GM12874 (cell line): ENCODE results near the gene PLD2.
A peak's percentile ranks its signal among the peaks of the same experiment; 100 is the strongest.

Experiments used
- TF ChIP-seq, protein P1 (sequence below): IDR thresholded peaks from 2 replicates; pipeline ENCODE4 v1.5.1; 2011; ENCODE audit warnings: low read depth, mild to moderate bottlenecking, control low read depth, low read length, moderate library complexity; ENCODE audit not compliant: insufficient read depth

The PLD2 gene

DNA sequence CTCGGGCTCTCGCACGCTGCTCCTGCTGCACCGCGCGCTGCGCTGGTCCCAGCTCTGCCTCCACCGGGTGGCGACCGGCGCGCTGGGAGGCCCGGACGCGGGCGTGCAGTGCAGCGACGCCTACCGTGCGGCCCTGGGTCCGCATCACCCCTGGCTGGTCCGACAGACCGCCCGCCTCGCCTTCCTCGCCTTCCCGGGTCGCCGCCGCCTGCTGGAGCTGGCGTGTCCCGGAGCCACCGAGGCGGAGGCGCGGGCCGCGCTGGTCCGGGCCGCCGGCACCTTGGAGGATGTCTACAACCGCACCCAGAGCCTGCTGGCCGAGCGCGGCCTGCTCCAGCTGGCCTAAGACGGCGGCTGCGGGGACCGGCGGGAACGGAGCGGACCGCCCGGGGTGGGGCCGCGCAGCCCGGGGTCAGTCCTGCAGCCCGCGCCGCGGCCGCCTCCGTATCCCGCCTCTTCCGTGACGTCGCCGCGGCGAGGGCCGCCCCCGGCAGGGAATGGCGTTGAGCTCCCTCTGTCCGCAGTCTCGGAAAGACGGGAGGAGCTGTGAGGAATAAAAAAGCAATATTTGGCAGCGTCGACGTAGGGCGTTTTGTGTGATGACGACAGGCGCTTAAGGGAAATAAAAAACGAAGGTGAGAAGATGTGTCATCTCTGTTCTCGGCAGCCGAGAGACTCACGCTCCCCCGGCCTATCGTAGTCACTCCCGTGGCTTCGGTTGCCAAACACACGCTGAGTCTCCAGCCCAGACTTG, 16.8 kb upstream of the PLD2 start:
- TF ChIP-seq, protein P1, sequence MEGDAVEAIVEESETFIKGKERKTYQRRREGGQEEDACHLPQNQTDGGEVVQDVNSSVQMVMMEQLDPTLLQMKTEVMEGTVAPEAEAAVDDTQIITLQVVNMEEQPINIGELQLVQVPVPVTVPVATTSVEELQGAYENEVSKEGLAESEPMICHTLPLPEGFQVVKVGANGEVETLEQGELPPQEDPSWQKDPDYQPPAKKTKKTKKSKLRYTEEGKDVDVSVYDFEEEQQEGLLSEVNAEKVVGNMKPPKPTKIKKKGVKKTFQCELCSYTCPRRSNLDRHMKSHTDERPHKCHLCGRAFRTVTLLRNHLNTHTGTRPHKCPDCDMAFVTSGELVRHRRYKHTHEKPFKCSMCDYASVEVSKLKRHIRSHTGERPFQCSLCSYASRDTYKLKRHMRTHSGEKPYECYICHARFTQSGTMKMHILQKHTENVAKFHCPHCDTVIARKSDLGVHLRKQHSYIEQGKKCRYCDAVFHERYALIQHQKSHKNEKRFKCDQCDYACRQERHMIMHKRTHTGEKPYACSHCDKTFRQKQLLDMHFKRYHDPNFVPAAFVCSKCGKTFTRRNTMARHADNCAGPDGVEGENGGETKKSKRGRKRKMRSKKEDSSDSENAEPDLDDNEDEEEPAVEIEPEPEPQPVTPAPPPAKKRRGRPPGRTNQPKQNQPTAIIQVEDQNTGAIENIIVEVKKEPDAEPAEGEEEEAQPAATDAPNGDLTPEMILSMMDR: peak; percentile 93

DNA sequence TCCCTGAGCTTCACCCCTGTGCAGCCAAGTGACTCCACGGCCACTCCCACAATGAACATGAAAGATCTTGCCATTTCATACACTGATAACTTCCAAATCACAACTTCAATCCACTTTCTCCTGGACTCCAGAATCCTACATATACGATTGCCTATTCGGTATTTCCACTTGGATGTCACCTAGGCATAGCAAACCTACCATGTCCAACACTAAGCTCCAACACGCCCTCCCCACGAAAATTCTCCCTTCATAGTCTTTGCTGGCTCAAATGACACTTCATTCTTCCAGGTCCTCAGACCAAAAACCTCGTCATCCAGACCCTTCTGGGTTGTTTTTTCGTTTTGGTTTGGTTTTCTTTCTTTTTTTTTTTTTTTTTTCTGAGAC, 16.3 kb upstream of the PLD2 start:
- TF ChIP-seq, protein P1: no peak

DNA sequence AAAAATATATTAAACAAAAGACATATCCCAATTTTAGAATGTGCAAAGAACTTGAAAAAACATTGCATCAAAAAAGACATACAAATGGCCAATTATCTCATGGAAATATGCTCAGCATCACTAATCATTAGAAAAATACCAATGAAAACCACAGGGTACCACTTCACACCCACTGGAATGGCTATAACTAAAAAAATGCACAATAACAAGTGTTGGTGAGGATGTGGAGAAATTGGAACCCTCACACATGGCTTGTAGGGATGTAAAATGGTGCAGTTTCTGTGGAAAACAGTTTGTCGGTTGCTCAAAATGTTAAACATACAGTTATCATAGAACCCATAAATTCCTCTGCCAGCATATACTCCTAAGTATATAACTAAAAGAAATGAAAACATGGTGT, 11.8 kb upstream of the PLD2 start:
- TF ChIP-seq, protein P1: no peak

DNA sequence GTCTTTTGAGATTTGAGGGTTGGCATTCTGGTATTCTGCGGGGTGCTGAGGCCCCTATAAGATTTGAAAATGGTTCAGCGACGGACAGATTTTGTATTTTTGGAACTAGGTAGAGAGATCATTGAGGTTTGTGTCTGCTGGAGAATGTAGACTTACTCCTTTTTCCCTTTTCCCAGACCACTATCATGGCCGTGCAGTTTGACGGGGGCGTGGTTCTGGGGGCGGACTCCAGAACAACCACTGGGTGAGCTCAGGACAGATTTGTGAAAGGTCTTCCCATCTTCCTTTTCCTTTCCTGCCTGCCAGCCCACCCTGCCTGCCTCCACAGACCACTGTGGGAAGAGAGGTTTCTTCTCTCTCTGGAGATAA, 10.4 kb upstream of the PLD2 start:
- TF ChIP-seq, protein P1: no peak

DNA sequence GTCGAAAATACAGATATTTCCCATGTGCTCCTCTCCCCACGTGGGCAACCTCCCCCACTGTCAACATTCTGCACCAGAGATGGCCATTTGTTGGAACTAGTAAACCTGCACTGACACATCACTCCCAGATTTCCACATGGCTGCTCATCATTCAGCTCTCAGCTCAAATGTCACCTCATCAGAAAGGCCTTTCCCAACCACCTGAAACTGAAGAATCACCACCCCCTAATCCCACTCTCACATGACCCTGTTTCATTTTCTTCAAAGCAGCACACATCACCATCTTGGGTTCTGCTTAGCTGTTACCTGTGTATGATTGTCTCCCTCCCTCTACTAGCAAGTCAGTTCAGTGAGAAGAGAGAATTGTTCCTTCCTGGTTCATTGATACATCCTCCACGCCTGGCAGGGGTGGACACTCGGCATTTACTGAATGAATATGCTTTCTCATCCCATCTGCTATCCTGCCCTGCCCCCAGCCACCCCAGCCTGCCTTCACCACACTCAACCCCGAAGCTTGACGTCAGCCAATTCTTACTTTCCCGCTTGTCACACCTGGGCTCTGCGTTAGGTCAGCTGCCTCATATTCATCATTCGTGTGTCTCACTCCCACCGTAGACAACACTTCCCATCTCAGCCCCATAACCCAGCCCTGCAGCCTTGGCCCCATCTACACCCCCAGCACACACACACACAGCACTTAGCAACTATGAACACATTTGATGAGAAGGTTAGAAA, 6.3 kb upstream of the PLD2 start:
- TF ChIP-seq, protein P1: no peak

DNA sequence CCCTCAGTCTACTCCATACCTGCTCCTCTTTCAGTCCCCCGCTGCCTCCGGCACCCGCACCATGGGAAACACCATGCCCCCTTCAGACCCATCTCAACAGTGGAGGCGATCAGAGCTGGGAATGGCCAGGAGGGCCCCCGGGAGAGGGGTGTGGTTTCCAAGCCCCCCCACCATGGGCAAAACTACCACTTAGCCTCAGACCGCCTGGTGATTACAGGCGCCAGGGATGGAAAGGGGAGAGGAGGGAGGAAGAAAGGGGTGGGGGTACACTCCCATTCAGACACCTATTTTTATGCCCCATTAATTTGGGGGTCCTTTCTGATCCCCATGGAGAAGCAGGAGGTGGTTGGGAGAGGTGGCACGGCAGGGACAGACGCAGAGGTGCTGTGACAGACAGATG, 4.7 kb upstream of the PLD2 start, which contains the start of gene C17orf114:
C17orf114 (minus strand) TSS at position 101 of the 400 bp plus-strand sequence.
- TF ChIP-seq, protein P1: no peak

DNA sequence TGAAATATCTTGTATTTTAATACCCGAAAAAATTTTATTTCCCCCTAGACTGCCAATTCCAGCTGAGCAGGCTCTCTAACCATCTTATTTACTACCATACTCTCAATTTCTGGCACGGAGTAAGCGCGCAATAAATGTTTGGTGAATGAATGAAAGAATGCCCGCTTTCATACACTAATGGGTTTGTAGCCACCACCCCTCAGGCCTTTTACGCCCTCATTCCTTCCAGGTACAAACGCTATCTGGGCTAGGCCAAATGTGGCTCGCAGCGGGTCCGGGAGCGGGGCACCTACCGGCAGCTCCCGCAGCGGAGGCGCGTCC, 536 bp upstream of the PLD2 start:
- TF ChIP-seq, protein P1: no peak
